Midbrain (tissue), 1 donor: Measurements from ENCODE around the gene NT5DC3.
A peak's percentile ranks its signal among the peaks of the same experiment; 100 is the strongest.

Experiments used
- DNase-seq: peaks from one replicate; lab custom pipeline; 2025; lab: John Stamatoyannopoulos, UW

Gene NT5DC3

GRCh38 chr12:103840876-103841689, at the start of gene NT5DC3:
Gene NT5DC3 (minus strand): TSS chr12:103841234. CDS start chr12:103841156, 78 bp downstream.
- DNase-seq: peak; percentile 91

- DNase-seq: no peak
Measured at GRCh38 chr12:103887738-103888137, 46.7 kb upstream of the NT5DC3 start.

- DNase-seq: no peak
Measured at GRCh38 chr12:103886195-103886797, 45.3 kb upstream of the NT5DC3 start.

GRCh38 chr12:103884316-103884715, 43.3 kb upstream of the NT5DC3 start:
- DNase-seq: peak; percentile 7

- no peak for DNase-seq
Measured at GRCh38 chr12:103883908-103884307, 42.9 kb upstream of the NT5DC3 start.

- DNase-seq: no peak
Measured at GRCh38 chr12:103882861-103883596, 42.0 kb upstream of the NT5DC3 start.

GRCh38 chr12:103881261-103881660, 40.2 kb upstream of the NT5DC3 start:
- DNase-seq: no peak

- no peak for DNase-seq
Measured at GRCh38 chr12:103880299-103881142, 39.5 kb upstream of the NT5DC3 start.

GRCh38 chr12:103879878-103880277, 38.8 kb upstream of the NT5DC3 start:
- no peak for DNase-seq

GRCh38 chr12:103879048-103879692, 38.1 kb upstream of the NT5DC3 start:
- DNase-seq: no peak

- DNase-seq: peak; percentile 30
Measured at GRCh38 chr12:103877934-103878510, 37.0 kb upstream of the NT5DC3 start.

- DNase-seq: no peak
Measured at GRCh38 chr12:103877288-103877687, 36.3 kb upstream of the NT5DC3 start.

GRCh38 chr12:103875666-103876065, 34.6 kb upstream of the NT5DC3 start:
- DNase-seq: no peak

- DNase-seq: no peak
Measured at GRCh38 chr12:103868215-103868614, 27.2 kb upstream of the NT5DC3 start.

- DNase-seq: no peak
Measured at GRCh38 chr12:103865151-103865730, 24.2 kb upstream of the NT5DC3 start.

- DNase-seq: no peak
Measured at GRCh38 chr12:103864710-103865109, 23.7 kb upstream of the NT5DC3 start.

- DNase-seq: no peak
Measured at GRCh38 chr12:103858953-103859601, 18.0 kb upstream of the NT5DC3 start.

- DNase-seq: no peak
Measured at GRCh38 chr12:103858335-103858734, 17.3 kb upstream of the NT5DC3 start.

- DNase-seq: no peak
Measured at GRCh38 chr12:103857164-103857563, 16.1 kb upstream of the NT5DC3 start.
